Temporal lobe (tissue), 2 donors: Measurements from ENCODE around the gene KRTAP19-7. TPM values are rescaled to one million over a fixed set of nuclear protein-coding genes. Genes with fewer than 3 reads are reported as not detected.

ENCODE experiments used
- small RNA-seq: library from RNA; depleted of rRNA; stranded (forward); fragments of <200 nt; gene quantifications from one replicate; pipeline ENCODE3, GENCODE V24; 2014; ENCODE audit warnings: low replicate concordance
- total RNA-seq: library from RNA; depleted of rRNA; stranded (reverse); fragments of >200 nt; gene quantifications from one replicate; pipeline ENCODE4 v1.2.3, GENCODE V29; 2014

KRTAP19-7 gene
- total RNA-seq, 1 donor from 2014 or later, result not detected

Small RNA genes lying within 50 kb of the gene (small RNA-seq; reads per million reads assigned to genes)
- gene AP000567.1 (not detected), gene KRTAP19-10P (not detected), gene KRTAP19-11P (not detected), gene KRTAP22-1 (not detected), gene KRTAP22-2 (not detected)

Other genes with a start within 250 kb of the KRTAP19-7 start
- gene KRTAP26-1, start 241.0 kb downstream of the KRTAP19-7 start, total RNA-seq, result not detected
- gene KRTAP27-1, start 223.6 kb downstream of the KRTAP19-7 start, total RNA-seq, result not detected
- gene KRTAP23-1, start 212.7 kb downstream of the KRTAP19-7 start, total RNA-seq, result not detected
- gene KRTAP13-2, start 189.0 kb downstream of the KRTAP19-7 start, total RNA-seq, result not detected
- not detected for gene KRTAP13-1, start 165.3 kb downstream of the KRTAP19-7 start, total RNA-seq
- gene KRTAP13-3, start 135.4 kb downstream of the KRTAP19-7 start, total RNA-seq, result not detected
- not detected for gene KRTAP13-4, start 131.1 kb downstream of the KRTAP19-7 start, total RNA-seq
- not detected for gene KRTAP15-1, start 121.0 kb downstream of the KRTAP19-7 start, total RNA-seq
- gene KRTAP19-1, start 80.9 kb downstream of the KRTAP19-7 start, total RNA-seq, result not detected
- gene KRTAP19-2, start 73.9 kb downstream of the KRTAP19-7 start, total RNA-seq, result not detected
- not detected for gene KRTAP19-3, start 69.3 kb downstream of the KRTAP19-7 start, total RNA-seq
- gene KRTAP19-4, start 64.1 kb downstream of the KRTAP19-7 start, total RNA-seq, result not detected
- not detected for gene KRTAP19-5, start 59.2 kb downstream of the KRTAP19-7 start, total RNA-seq
- gene KRTAP19-6, start 19.4 kb downstream of the KRTAP19-7 start, total RNA-seq, result not detected
- not detected for gene KRTAP22-2, start 29.1 kb upstream of the KRTAP19-7 start, total RNA-seq
- gene KRTAP6-3, start 31.1 kb upstream of the KRTAP19-7 start, total RNA-seq, result not detected
- gene KRTAP6-2, start 37.6 kb upstream of the KRTAP19-7 start, total RNA-seq, result not detected
- not detected for gene KRTAP22-1, start 39.8 kb upstream of the KRTAP19-7 start, total RNA-seq
- not detected for gene KRTAP6-1, start 52.6 kb upstream of the KRTAP19-7 start, total RNA-seq
- not detected for gene KRTAP20-1, start 55.1 kb upstream of the KRTAP19-7 start, total RNA-seq
- gene KRTAP20-4, start 59.3 kb upstream of the KRTAP19-7 start, total RNA-seq, result not detected
- not detected for gene KRTAP20-2, start 73.9 kb upstream of the KRTAP19-7 start, total RNA-seq
- gene KRTAP20-3, start 81.5 kb upstream of the KRTAP19-7 start, total RNA-seq, result not detected
- gene KRTAP21-3, start 157.5 kb upstream of the KRTAP19-7 start, total RNA-seq, result not detected
- not detected for gene KRTAP21-2, start 185.9 kb upstream of the KRTAP19-7 start, total RNA-seq
- not detected for gene KRTAP21-1, start 194.1 kb upstream of the KRTAP19-7 start, total RNA-seq